LNCaP clone FGC (cell line): ENCODE measurements around the gene OR52B6.

ENCODE experiments used
- DNase-seq: peaks from one replicate; pipeline ENCODE4 v3.0.0-alpha.2; 2011; ENCODE audit warnings: low read depth
- H3K4me3 ChIP-seq: 2 replicates; pipeline ENCODE4 v1.5.1; 2011; ENCODE audit warnings: mild to moderate bottlenecking, low read depth, low read length, control low read depth
- TF ChIP-seq, protein P1 (sequence below): IDR thresholded peaks from 2 replicates; pipeline ENCODE4 v1.5.1; 2012; ENCODE audit warnings: mild to moderate bottlenecking; ENCODE audit not compliant: control insufficient read depth, insufficient read depth; ENCODE audit errors: extremely low read depth

The OR52B6 gene

DNA sequence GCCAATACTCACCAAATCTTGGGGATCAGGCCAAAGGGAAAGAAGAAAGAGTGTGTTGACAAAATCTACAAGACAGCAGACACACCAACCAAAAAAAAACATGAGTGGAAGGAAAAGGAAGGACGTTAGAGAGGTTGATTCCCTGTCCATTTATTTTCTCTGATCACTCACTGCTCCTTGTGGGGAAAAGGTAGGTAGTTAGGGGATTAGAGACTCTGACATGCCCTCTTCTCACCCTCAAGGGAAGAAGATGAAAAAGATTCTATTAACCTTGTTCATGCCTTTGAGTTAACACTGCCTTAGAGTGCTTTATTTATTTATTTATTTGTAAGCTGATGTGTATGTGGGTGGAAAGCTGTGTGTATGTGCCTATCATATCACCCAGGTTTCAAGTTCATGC, 32.2 kb upstream of the OR52B6 start, which contains the start of gene OR52H1:
Gene OR52H1, minus strand, starts transcription at position 101 of the 400 bp plus-strand sequence. CDS start 3,035 bp downstream, outside the sequence.
- no peak for DNase-seq
- no peak within 1 kb of the TSS for H3K4me3 ChIP-seq
- TF ChIP-seq, protein P1, sequence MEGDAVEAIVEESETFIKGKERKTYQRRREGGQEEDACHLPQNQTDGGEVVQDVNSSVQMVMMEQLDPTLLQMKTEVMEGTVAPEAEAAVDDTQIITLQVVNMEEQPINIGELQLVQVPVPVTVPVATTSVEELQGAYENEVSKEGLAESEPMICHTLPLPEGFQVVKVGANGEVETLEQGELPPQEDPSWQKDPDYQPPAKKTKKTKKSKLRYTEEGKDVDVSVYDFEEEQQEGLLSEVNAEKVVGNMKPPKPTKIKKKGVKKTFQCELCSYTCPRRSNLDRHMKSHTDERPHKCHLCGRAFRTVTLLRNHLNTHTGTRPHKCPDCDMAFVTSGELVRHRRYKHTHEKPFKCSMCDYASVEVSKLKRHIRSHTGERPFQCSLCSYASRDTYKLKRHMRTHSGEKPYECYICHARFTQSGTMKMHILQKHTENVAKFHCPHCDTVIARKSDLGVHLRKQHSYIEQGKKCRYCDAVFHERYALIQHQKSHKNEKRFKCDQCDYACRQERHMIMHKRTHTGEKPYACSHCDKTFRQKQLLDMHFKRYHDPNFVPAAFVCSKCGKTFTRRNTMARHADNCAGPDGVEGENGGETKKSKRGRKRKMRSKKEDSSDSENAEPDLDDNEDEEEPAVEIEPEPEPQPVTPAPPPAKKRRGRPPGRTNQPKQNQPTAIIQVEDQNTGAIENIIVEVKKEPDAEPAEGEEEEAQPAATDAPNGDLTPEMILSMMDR, result no peak

- TF ChIP-seq, protein P1, result no peak
- no peak overlapping the region for H3K4me3 ChIP-seq
- no peak for DNase-seq
Measured at GRCh38 chr11:5550440-5551095, 30.1 kb upstream of the OR52B6 start.

GRCh38 chr11:5553343-5553742, 27.3 kb upstream of the OR52B6 start:
- H3K4me3 ChIP-seq, result no peak overlapping the region
- no peak for DNase-seq
- TF ChIP-seq, protein P1, result peak; percentile 22; the same call in 1 of the 2 replicates

DNA sequence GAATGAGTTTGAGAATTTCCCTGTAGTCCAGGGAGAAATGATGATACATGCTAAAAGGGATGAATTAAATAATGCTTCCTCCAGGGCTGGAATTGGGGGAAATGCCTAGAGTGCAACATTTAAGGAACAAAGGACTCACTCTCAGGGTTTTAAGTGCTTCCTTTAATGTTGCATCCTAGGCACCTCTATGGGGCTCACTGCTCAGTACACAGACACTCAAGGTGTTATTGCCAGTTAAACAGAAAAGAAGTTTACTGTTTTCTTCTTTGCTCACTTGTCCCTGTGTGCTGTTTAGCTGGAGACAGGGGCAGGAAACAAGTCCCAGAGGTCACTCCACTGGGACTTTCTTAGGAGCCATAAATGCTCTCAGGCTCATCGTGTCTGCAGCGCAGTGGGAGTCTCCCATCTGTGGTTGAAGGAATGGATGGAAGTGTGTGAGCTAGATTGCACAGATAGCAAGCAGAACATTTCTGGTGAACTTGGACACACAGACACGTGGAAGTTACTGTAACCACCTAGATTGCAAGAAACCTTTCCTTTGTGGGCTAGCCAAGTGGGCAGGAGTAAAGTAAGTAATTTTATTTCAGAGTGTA, 24.0 kb upstream of the OR52B6 start:
- DNase-seq, result no peak
- TF ChIP-seq, protein P1, result no peak
- H3K4me3 ChIP-seq, result no peak overlapping the region

GRCh38 chr11:5557751-5558150, 22.9 kb upstream of the OR52B6 start:
- no peak for DNase-seq
- H3K4me3 ChIP-seq, result no peak overlapping the region
- TF ChIP-seq, protein P1, result no peak

- DNase-seq, result no peak
- H3K4me3 ChIP-seq, result no peak overlapping the region
- TF ChIP-seq, protein P1, result no peak
Measured at GRCh38 chr11:5564259-5565019, 16.2 kb upstream of the OR52B6 start.
